T-helper 2 cell treated with Interferon-gamma antibody and Interleukin-4, amounts not matched to agents 100 ng/mL and 5 ng/mL, for 36 hours (primary cell): ENCODE results near the gene CTNND2. TPM values are rescaled to one million over a fixed set of nuclear protein-coding genes. Genes with fewer than 3 reads are reported as not detected.
"Not testable (repeated sequence)": the region's sequence is repeated elsewhere in the genome, so short reads cannot be mapped to it uniquely, and the experiment has no call there.

ENCODE experiments used
- intact Hi-C: fragments of 100-400 bp; cut with micrococcal nuclease; formaldehyde crosslinking; loops from one replicate; pipeline ENCODE4 v1.15.1; 2023
- total RNA-seq: library from RNA; stranded (reverse); gene quantifications from 2 replicates; pipeline ENCODE4 v1.2.3, GENCODE V29; 2022

The CTNND2 gene
- total RNA-seq, 1 donor from 2014 or later, result not detected

DNA sequence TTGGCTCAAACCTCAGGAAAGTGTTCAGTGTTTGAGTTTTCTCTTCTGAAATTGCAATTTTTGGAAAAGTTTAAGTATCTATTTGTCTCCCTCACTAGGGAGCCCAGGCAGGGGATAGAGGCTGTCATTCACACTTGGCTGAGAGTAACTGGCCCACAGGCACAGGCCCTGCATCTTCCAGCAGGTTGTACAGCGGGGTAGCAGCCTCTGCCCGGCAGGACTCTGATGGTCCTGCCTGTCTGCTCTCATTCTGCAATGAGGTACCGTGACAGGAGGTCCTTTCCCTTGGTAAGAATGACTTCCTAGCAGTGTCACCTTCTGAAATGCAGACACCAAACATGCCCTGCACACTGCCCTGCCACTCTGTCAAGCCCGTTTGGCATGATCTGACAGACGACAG, 860.4 kb downstream of the CTNND2 start:
- intact Hi-C loops, result no loop called here

DNA sequence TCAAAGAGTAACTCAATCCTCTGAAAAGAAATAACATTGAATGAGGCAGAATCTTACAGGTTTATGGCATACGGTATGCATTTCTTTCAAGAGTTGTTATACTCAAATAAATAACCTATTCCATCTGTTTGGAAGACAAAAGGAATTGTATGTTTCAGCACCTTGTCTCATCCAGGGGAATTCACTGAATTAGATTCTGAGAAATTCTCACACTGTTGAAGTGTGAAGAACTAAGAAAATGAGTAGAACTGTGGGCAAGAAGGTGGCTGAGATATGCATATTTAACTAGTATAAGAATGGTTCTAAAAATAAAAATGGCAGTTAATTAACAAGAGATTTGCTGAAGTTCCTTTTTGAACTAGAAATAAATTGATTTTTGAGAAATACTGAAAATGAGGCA, 863.9 kb downstream of the CTNND2 start:
- intact Hi-C loops, result no loop called here

DNA sequence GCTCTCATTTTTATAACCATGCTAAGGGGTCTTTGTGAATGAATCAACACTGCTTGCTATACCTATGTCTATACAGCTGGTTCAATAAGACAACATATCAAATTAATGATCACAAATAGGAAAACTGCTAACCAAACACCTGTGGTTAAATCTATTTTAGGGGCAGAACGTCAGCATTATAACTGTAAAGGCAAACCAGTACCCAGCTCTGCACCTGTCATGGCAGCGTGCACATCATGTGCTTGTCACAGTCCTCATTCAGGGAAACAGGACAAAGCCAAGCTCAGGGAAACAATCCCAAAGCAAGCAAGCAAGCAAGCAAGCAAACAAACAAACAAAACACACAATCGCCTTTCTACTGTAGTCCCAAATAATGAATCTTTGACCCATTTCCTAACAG, 865.5 kb downstream of the CTNND2 start:
- intact Hi-C loops, result no loop called here

DNA sequence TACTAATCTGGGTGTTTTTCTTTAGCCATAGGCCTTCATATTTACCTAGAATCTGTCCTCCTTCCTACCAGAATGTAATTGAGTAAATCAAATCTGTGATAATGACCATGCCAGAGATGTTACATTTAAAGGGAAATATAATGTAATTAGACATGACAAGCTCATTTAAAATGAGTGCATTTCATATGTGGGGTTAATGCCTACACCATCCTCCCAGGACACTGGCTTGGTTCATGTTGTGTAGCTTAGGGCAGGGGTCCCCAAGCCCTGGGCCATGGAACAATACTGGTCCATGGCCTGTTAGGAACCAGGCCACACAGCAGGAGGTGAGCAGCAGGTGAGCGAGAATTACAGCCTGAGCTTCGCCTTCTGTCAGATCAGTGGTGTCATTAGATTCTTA, 866.3 kb downstream of the CTNND2 start:
- intact Hi-C loops, result no loop called here

DNA sequence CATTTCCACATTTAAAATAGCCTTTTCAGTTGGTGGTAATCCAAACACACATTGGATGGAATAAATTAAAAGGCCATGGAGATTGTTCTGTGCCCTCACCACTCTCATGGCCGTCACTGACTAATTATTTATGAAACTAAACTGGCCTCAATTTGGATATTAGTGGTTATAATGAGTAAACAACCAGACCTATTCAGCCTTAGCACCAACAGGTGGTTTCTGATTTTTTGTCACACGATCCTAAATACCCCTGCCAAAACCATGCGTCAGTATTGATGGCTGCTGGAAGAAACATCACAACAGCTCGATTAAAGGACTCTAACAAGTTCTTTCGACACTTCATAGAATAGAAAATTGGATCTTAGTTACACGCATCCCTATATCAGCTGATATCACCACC, 867.2 kb downstream of the CTNND2 start:
- intact Hi-C loops, result no loop called here

DNA sequence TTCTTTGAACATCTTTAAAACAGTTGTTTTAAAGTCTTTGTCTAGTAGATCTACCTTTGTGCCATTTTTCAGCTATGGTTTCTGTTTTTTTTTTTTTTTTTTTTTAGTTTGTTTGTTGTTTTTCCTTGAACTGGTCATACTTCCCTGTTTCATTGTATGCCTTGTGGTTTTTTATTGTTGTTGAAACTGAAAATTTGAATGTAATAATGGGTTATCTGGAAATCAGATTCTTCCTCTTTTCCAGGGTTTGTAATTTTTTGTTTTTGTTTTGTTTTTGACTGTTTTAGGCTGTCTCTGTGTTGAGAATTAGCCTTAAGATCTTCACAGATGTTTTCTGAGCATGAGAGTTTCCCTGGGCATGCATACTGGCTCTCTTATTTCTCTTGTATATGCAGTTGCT, 873.6 kb downstream of the CTNND2 start:
- intact Hi-C loops, result no loop called here

DNA sequence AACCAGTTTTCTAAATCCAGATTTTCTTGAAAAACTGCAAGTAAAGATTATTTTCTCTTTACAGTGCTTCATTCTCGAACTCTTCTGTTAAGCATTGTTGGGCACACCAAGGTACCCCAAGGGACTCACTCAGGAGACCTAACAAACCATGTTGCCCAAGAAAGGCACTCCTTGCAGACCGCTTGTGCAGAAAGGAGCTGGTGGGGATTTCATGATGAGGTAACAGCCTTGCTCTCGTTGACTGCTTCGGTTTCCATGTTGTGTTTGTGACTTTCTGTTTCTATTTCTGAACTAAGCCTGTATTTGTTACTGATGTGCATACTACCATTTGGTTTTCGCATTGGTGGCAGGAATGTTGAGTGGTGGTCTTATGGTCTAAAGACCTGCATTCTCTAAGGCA, 876.6 kb downstream of the CTNND2 start:
- intact Hi-C loops, result no loop called here

DNA sequence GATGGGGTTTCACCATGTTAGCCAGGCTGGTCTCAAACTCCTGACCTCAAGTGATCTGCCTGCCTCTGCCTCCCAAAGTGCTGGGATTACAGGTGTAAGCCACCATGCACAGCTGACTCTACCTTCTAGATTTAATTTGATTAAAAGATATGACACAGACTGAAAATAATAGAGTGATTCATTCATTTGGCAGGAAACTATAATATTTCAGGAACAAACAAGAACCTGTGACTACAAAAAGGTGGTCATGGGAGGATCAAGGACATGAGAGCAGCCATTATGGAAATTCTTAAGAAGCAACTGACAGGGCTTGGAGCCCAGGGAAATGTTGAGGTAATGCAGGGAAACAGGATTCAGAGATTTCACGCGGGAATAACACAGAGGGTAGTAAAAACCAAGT, 877.7 kb downstream of the CTNND2 start:
- intact Hi-C loops, result no loop called here

DNA sequence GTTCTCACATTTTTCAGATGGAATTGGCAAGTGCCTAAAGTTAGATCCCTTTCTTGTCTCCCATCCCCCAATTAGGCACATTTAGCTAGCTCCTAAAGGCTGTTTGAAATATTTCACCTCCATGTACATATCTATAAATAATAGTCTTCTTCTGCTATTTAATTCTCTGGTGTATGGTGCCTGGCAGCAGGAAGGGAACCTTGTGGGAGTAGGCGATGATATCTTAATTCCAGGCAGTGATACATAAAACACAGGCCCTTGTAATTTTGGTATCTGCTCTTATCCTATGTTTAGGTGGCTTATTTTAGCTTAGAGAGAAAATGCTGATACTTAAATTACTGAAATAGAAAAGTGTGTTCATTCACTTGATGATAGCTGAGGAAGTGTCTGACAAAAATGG, 880.3 kb downstream of the CTNND2 start:
- intact Hi-C loops, result no loop called here

DNA sequence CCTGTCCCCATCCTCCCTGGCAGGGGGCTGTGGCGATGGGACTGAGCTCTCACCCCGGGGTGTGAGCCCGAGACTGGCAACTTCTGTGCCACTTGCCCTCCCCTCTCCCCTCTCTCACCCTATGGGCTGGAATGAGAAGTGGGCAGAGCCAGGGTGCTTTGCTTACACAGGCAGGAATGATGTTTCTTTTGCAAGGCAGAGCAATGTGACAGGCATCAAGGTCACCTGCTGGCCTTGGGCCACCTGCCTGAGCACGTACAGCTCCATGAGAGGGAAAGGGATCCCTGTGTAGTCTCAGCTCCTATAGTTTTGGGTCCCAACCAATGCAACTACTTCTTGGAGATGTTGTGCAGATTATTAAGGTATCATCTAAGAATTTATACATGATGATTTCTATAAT, 890.5 kb downstream of the CTNND2 start:
- intact Hi-C loops, result no loop called here

DNA sequence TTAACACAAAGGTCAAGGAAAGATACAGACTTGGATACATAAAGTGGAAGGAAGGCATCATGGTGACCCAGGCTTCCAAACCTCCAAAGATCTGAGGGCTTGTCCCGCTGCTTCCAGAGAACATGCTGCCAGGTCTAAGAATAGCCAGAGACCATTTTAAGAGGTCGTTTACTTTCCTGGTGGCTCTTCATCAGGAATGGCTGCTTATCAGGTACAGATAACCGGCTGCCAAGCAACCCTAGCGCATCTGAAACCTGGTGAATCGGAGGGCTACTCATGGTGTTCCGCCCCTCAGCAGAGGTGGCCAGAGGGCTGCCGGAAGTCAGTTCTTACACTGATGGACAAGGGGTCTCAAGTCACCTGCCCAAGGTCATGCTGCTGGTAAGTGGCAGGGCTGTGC, 892.0 kb downstream of the CTNND2 start:
- intact Hi-C loops, result no loop called here

DNA sequence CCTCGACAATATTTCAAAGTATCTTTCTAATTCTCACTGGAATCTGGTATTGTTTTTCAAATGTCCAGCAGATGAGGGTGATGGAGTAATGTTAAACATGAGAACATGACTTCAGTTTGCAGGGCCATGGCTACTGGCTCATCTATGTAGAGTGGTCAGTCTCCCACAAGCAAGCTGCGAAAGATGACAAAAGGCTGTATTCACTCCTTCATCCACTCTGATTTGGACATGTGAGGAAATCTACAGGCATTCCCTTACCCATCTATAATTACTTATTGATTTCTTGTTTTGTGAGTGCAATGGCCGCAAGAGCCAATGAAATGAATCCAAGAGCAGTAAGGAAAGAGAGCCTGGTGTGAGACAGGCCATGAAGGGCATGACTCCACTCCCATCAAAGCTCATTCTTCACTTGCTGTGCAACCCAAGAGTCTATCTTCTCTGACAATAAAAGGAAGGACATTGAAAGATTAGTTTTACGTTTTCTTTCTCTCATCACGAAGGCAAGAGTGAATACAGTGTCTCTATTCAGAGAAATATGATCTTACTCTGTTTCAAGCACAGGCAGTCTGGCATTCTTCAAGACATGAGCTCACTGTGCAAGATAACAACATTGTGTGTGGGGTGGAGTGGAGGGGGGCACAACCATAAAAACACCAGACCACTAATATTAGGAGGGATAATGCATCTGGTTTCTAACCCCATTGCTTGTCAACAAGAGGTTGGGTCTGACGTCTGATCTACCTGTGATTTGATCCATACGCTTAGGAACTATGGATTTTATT, 893.6 kb downstream of the CTNND2 start:
- intact Hi-C loops, result no loop called here

DNA sequence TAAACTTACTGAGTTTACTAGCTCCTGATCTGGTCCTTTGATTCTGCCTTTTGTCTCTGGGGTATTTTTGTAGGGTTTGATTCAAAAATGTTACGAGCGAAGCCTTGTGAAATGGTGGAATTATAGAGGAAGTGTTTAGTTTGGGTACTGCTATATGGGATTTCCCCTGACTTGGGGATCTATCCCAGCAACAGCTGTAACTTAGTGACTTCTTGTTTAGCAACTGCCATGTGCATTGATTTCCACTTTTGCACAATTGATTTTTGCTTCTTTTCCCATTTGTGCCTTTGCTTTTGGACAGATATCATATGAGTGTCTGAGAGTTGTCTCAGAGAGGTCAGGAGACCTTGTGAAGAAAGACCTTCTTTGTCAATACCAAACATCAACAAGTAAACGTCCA, 894.7 kb downstream of the CTNND2 start:
- intact Hi-C loops, result no loop called here

DNA sequence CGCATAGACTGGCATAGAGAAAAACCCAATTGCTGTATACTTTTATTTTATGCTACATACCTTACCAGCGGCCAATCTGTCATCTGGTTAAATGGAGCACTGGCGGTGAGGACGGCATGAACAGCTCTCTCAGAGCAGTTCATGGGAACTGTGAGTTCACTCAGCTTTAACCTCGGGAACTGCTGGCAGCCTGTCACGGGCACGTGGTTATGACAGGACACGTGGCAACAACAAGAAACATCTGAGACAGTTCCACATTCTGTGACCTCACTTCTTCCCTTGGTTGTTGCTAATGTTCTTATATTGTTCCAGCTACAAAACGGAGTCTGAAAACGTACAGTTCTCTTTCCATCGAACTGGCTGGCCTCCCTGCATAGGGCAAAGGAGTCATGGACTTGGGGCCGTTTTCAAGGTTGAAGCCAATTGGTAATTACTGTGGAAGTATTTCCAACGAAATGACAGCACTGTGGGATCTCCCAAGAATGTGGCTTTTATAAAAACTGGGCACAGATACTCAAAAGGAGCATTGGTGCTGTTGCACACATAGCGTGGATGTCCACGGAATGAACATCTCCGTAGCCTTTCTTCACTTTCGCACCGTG, 896.9 kb downstream of the CTNND2 start:
- intact Hi-C loops, result no loop called here

DNA sequence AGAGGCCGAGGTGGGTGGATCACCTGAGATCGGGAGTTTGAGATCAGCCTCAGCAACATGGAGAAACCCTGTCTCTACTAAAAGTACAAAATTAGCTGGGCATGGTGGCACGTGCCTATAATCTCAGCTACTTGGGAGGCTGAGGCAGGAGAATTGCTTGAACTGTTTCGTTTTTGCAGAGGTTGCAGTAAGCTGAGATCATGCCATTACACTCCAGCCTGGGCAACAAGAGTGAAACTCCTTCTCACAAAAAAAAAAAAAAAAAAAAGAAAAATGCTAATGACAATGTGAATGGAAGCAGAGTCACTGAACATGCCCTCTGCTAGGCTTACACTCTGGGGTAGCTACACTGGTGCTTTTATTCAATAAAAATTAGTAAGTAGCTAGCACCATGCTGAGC, 899.7 kb downstream of the CTNND2 start:
- intact Hi-C loops, result not testable (repeated sequence)

DNA sequence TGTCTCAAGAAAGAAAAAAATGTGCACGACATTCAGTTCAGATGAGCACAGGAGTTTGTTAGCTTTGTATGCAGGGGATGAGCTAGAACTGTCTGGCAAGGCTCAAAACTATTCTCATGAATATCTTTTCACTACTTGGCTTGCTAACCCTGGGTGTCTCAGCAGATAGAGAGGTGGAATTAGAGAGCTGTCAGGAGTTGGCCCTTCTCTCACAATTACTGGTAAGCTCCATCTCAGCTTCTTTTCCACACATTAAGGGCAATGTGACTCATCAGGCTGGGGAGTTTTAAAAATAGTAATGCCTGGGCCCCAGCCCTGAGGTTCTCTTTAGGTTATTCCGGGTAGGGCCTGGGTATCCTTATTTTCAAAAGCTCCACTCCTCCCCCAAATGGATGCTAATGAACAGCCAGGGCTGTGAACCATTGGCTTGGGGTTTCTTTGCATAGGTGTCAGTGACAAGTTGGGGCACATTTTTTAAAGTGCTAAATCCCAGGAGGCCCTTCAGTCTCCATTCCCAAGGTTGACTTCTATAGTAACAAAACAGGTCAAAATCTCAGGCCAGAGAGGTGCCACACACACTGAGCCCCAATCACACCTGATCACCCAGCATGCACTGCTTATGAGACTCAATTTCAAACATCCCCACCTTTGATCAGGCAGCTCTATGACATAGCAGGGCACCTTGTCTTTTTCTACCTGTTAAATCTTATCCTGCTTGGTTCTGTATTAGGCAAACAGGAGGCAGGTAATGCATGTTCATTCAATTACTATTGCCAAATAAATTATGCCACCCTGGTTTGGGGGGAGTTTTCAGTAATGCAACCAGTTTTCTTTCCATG, 903.5 kb downstream of the CTNND2 start:
- intact Hi-C loops, result no loop called here

DNA sequence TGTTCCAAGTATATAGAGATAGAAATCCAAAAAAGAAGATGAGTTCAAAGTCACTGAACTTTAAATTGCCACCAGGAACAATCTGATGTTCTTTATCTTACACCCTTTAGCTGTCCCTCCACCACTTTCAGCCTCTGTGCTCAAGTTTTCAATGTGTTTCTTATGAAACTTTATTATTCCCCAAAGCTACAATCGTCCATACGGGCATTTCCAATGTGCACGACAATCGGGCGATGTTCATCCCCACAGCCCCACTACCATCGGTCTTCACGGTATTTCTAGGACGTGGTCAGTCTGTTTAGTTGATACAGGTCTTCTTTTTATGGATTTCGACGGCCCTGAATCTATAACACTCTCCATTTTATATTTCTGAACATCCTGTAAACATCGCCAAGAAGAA, 904.5 kb downstream of the CTNND2 start:
- intact Hi-C loops, result no loop called here

DNA sequence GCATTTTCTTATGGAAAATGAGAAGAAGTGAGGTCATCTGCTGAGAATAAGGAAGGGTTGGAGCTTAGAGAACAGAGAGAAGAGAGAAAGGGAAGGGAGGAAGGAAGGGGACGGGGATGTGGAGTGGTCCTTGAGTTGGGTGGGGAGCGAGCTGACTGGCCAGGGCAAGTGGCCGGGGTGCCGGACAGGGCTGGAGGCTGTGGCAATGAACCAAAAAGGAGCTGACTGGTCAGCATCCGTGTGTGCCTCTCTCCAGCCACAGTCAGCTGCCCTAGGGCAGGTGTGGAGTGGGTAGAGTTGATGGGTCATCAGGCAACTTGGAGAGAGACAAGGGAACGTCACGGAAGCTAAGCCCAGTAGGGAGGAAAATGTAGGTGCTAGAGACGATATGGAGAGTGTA, 908.4 kb downstream of the CTNND2 start:
- intact Hi-C loops, result no loop called here

DNA sequence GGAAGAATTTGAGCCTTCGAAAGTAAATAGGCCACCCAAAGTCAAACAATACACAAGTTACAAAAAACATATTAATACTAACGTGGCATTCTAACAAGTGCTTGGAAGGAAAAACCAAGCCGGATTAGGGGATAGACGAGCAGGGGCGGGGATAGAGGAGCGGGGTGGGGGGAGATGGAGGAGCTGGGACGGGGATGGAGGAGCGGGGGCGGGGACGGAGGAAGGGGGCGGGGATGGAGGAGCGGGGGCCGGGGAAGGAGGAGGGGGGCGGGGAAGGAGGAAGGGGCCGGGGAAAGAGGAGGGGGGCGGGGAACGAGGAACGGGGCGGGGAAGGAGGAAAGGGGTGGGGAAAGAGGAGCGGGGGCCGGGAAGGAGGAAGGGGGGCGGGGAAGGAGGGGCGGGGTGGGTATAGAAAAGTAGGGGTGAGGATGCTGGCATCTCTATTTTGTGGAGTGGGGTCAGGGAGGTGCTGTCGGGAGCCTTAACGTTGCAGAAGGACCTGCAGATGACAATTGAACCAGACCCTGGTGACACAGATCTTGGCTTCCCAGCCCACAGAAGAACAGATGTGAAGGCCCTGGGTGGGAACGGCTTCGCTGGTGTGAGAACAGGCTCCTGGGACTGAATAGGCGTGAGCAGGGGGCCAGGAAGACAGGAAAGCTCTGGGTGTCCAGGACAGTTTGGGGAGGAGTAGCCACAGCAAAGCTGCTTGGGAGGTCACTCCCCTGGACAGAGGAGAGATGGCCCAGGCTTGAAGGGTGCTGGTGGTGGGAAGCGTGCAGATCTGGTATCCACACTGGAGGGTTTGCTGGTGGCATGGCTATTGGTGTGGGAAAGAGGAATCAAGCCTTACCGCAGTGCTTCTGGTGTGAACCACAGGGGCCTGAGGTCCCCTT, 909.9 kb downstream of the CTNND2 start:
- intact Hi-C loops, result no loop called here

DNA sequence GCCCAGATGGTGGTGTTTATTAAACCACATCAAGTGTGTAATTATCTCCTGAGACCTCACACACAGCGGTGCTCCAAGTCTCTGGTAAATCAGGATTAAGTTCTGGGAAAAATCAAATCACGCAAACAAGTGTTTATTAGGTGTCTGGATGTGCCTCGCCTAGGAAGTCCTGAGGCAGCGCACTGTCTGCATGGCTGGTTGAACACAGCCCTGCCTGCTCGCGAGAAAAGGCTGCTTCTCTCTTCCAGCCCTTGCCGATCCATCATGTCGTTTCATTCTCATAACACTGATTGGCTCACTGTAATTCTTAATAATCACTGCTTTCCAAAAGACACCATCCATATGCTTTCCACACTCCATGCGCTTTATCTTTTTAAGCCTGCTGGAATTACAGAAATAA, 913.6 kb downstream of the CTNND2 start:
- intact Hi-C loops, result no loop called here

DNA sequence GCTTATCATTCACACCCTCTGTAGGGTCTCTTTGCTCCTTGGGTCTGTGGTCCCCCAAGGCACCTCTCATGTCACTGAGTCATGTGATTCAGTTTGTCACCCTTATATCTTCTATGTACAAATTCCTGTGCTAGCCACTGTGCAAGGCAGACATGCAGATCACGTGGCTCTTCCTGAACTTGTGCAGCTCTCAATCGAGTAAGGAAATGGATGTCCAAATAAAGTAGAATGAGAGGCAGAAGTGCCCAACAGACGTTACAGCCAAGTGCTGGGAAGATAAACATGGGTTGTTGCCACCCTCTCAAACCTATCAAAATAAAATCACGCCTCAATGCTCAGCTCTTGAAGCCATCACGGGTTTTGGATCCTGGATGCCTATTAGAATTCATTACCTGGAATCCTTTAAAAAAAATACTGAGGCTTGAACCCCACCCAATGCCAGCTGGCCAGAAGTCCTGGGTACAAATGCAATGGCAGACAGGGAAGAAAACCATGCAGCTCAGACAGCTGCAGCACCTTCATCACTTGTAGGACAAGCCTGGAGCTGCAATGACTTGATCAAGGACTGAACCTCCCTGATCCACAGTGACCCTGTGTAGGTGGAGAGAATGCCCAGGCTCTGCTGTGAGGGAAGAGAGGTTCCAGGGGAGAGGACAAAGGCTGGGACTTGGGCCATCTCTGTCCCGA, 914.5 kb downstream of the CTNND2 start:
- intact Hi-C loops, result loop anchor here (5.0 kb wide), 1 partner anchor 1033 kb away; no protein-coding TSS in a partner anchor
